Urinary bladder (tissue), 4 donors: ENCODE measurements around the gene CREB5. TPM values are rescaled to one million over a fixed set of nuclear protein-coding genes. Genes with fewer than 3 reads are reported as not detected.

ENCODE experiments used
- DNase-seq: peaks from one replicate; pipeline ENCODE4 v3.0.0-alpha.2; 2015; ENCODE audit errors: extremely low spot score
- H3K27ac ChIP-seq: one replicate; pipeline ENCODE4 v1.5.1; 2013; ENCODE audit warnings: low read depth, mild to moderate bottlenecking, moderate library complexity
- H3K36me3 ChIP-seq: one replicate; pipeline ENCODE4 v1.6.1; 2013; ENCODE audit warnings: mild to moderate bottlenecking, moderate library complexity; ENCODE audit not compliant: insufficient read depth
- H3K4me1 ChIP-seq: one replicate; pipeline ENCODE4 v1.6.1; 2013; ENCODE audit warnings: mild to moderate bottlenecking, moderate library complexity; ENCODE audit not compliant: insufficient read depth
- H3K4me3 ChIP-seq: one replicate; pipeline ENCODE4 v1.5.1; 2013; ENCODE audit warnings: low read depth, low read length
- WGBS: extraction: QIAGEN DNeasy Blood & Tissue Kit; methylation state at CpG from one replicate; pipeline ENCODE4 v1.1.7; 2013; 5-methylcytosine and 5-hydroxymethylcytosine counted together
- polyA plus RNA-seq: library from polyadenylated mRNA; stranded (reverse); fragments of 200-250 nt; gene quantifications from one replicate; pipeline ENCODE4 v1.2.3, GENCODE V29; 2013
- total RNA-seq: library from RNA; depleted of rRNA; stranded (reverse); fragments of >200 nt; gene quantifications from one replicate; pipeline ENCODE4 v1.2.3, GENCODE V29; 2014
- donor health status: healthy with polysubstance abuse.
- donor health status: healthy.

CREB5 gene
- total and polyA plus RNA-seq, 2 donors: 6.5 to 53.5 TPM

- no peak for DNase-seq
- no peaks in the 10 kb centered on the region for H3K4me1 ChIP-seq
These were observed 438.4 kb downstream of the CREB5 start for GRCh38 chr7:28850699-28851098.

GRCh38 chr7:28853150-28853549, 440.8 kb downstream of the CREB5 start:
- no peak for DNase-seq
- 61% methylated on average over 4 of the region's 4 CpGs for WGBS
- H3K4me3 ChIP-seq: no peak overlapping the region

More at GRCh38 chr7:28850699-28851098, 438.4 kb downstream of the CREB5 start:
- H3K36me3 ChIP-seq: no peaks in the 10 kb centered on the region
- H3K4me3 ChIP-seq: no peak overlapping the region
- no peak overlapping the region for H3K27ac ChIP-seq

GRCh38 chr7:28853834-28854749, 441.8 kb downstream of the CREB5 start:
- DNase-seq: peak; percentile 29

More at GRCh38 chr7:28853150-28853549, 440.8 kb downstream of the CREB5 start:
- Histone ChIP-seq H3K4me1 (no peaks in the 10 kb centered on the region), H3K36me3 (no peaks in the 10 kb centered on the region), H3K27ac (no peak overlapping the region)

GRCh38 chr7:28854750-28855074, 442.4 kb downstream of the CREB5 start:
- H3K27ac ChIP-seq: no peak overlapping the region
- H3K4me3 ChIP-seq: no peak overlapping the region
- no peak for DNase-seq
- no peaks in the 10 kb centered on the region for H3K4me1 ChIP-seq
- 96% methylated on average over 3 of the region's 3 CpGs for WGBS
- no peaks in the 10 kb centered on the region for H3K36me3 ChIP-seq

More at GRCh38 chr7:28853834-28854749, 441.8 kb downstream of the CREB5 start:
- Histone ChIP-seq H3K4me3 (peak overlapping the region; percentile 36), H3K36me3 (no peaks in the 10 kb centered on the region), H3K4me1 (no peaks in the 10 kb centered on the region), H3K27ac (no peak overlapping the region)
- 7% methylated on average over 63 of the region's 63 CpGs for whole genome bisulfite sequencing

GRCh38 chr7:28855538-28856217, 443.4 kb downstream of the CREB5 start:
- Histone ChIP-seq H3K36me3 (no peaks in the 10 kb centered on the region), H3K4me3 (no peak overlapping the region), H3K4me1 (no peaks in the 10 kb centered on the region), H3K27ac (no peak overlapping the region)
- no peak for DNase-seq
- 90% methylated on average over 4 of the region's 4 CpGs for WGBS

GRCh38 chr7:28856656-28857055, 444.3 kb downstream of the CREB5 start:
- Histone ChIP-seq H3K27ac (no peak overlapping the region), H3K36me3 (no peaks in the 10 kb centered on the region)
- WGBS: 77% methylated on average over 5 of the region's 5 CpGs

GRCh38 chr7:28858206-28858605, 445.9 kb downstream of the CREB5 start:
- Histone ChIP-seq H3K36me3 (no peaks in the 10 kb centered on the region), H3K4me1 (no peaks in the 10 kb centered on the region), H3K4me3 (no peak overlapping the region), H3K27ac (no peak overlapping the region)
- WGBS: 57% methylated on average over 1 of the region's 1 CpG
- DNase-seq: no peak

More at GRCh38 chr7:28856656-28857055, 444.3 kb downstream of the CREB5 start:
- Histone ChIP-seq H3K4me3 (no peak overlapping the region), H3K4me1 (no peaks in the 10 kb centered on the region)
- DNase-seq: no peak

- no peak overlapping the region for H3K27ac ChIP-seq
- H3K36me3 ChIP-seq: no peaks in the 10 kb centered on the region
- no peaks in the 10 kb centered on the region for H3K4me1 ChIP-seq
- no peak for DNase-seq
- H3K4me3 ChIP-seq: no peak overlapping the region
- WGBS: 81% methylated on average over 6 of the region's 6 CpGs
These were observed 446.6 kb downstream of the CREB5 start for GRCh38 chr7:28858895-28859294.

- WGBS: 97% methylated on average over 4 of the region's 4 CpGs
- no peak for DNase-seq
- Histone ChIP-seq H3K36me3 (no peaks in the 10 kb centered on the region), H3K4me3 (no peak overlapping the region), H3K4me1 (no peaks in the 10 kb centered on the region), H3K27ac (no peak overlapping the region)
These were observed 449.5 kb downstream of the CREB5 start for GRCh38 chr7:28861825-28862224.

- 74% methylated on average over 9 of the region's 9 CpGs for WGBS
- H3K27ac ChIP-seq: no peak overlapping the region
These were observed 450.4 kb downstream of the CREB5 start for GRCh38 chr7:28862595-28863272.

GRCh38 chr7:28865601-28866144, 453.4 kb downstream of the CREB5 start:
- Histone ChIP-seq H3K27ac (no peak overlapping the region), H3K4me3 (no peak overlapping the region), H3K4me1 (no peaks in the 10 kb centered on the region), H3K36me3 (no peaks in the 10 kb centered on the region)
- no peak for DNase-seq
- WGBS: 38% methylated on average over 6 of the region's 6 CpGs

More at GRCh38 chr7:28862595-28863272, 450.4 kb downstream of the CREB5 start:
- no peaks in the 10 kb centered on the region for H3K4me1 ChIP-seq
- H3K36me3 ChIP-seq: no peaks in the 10 kb centered on the region
- no peak overlapping the region for H3K4me3 ChIP-seq
- DNase-seq: no peak

- DNase-seq: no peak
- Histone ChIP-seq H3K4me1 (no peaks in the 10 kb centered on the region), H3K27ac (no peak overlapping the region), H3K4me3 (no peak overlapping the region), H3K36me3 (no peaks in the 10 kb centered on the region)
- WGBS: 92% methylated on average over 2 of the region's 2 CpGs
These were observed 456.4 kb downstream of the CREB5 start for GRCh38 chr7:28868712-28869111.

GRCh38 chr7:28871077-28871476, 458.8 kb downstream of the CREB5 start:
- 91% methylated on average over 2 of the region's 2 CpGs for WGBS
- no peaks in the 10 kb centered on the region for H3K36me3 ChIP-seq
- no peak for DNase-seq
- H3K4me1 ChIP-seq: no peaks in the 10 kb centered on the region
- no peak overlapping the region for H3K4me3 ChIP-seq
- H3K27ac ChIP-seq: no peak overlapping the region
